CD4-positive, alpha-beta T cell treated with Interleukin-15 for 4 hours (primary cell): ENCODE data around the gene NBPF20.
A peak's percentile ranks its signal among the peaks of the same experiment; 100 is the strongest.
"Not testable (repeated sequence)": the region's sequence is repeated elsewhere in the genome, so short reads cannot be mapped to it uniquely, and the experiment has no call there.

ENCODE experiments used
- DNase-seq: peaks from one replicate; pipeline ENCODE4 v3.0.0-alpha.2; 2020; ENCODE audit warnings: low spot score

The NBPF20 gene, protein sequence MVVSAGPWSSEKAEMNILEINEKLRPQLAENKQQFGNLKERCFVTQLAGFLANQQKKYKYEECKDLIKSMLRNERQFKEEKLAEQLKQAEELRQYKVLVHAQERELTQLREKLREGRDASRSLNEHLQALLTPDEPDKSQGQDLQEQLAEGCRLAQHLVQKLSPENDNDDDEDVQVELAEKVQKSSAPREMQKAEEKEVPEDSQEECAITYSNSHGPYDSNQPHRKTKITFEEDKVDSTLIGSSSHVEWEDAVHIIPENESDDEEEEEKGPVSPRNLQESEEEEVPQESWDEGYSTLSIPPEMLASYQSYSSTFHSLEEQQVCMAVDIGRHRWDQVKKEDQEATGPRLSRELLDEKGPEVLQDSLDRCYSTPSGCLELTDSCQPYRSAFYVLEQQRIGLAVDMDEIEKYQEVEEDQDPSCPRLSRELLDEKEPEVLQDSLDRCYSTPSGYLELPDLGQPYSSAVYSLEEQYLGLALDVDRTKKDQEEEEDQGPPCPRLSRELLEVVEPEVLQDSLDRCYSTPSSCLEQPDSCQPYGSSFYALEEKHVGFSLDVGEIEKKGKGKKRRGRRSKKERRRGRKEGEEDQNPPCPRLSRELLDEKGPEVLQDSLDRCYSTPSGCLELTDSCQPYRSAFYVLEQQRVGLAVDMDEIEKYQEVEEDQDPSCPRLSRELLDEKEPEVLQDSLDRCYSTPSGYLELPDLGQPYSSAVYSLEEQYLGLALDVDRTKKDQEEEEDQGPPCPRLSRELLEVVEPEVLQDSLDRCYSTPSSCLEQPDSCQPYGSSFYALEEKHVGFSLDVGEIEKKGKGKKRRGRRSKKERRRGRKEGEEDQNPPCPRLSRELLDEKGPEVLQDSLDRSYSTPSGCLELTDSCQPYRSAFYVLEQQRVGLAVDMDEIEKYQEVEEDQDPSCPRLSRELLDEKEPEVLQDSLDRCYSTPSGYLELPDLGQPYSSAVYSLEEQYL (N-terminal part only)

GRCh38 chr1:145425436-145426029 is at the start of gene NBPF20:
TSS of gene NBPF20 (minus strand) at chr1:145425603. CDS start at chr1:145405272, 20,331 bp downstream.
- peak; percentile 78 for DNase-seq

- DNase-seq = not testable (repeated sequence)
These were observed 49.5 kb upstream of the NBPF20 start for GRCh38 chr1:145474837-145475368.

- not testable (repeated sequence) for DNase-seq
These were observed 47.3 kb upstream of the NBPF20 start for GRCh38 chr1:145472731-145473130.

DNA sequence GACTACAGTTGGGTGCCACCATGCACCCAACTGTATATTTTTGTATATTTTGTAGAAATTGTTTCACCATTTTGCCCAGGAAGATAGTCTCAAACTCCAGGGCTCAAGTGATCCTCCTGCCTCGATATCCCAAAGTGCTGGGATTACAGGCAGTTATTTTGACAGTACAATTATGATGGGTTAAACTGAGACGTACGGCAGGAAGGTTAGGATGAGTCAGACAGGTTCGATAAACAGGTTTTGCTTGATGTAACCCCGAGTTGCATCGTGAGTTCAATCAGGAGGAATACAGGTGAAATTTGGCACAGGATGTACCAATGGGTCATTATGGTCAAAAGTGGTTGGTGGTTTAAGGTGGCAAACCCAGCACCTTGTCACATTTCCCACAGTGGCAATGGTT is 46.0 kb upstream of the NBPF20 start:
- not testable (repeated sequence) for DNase-seq

DNA sequence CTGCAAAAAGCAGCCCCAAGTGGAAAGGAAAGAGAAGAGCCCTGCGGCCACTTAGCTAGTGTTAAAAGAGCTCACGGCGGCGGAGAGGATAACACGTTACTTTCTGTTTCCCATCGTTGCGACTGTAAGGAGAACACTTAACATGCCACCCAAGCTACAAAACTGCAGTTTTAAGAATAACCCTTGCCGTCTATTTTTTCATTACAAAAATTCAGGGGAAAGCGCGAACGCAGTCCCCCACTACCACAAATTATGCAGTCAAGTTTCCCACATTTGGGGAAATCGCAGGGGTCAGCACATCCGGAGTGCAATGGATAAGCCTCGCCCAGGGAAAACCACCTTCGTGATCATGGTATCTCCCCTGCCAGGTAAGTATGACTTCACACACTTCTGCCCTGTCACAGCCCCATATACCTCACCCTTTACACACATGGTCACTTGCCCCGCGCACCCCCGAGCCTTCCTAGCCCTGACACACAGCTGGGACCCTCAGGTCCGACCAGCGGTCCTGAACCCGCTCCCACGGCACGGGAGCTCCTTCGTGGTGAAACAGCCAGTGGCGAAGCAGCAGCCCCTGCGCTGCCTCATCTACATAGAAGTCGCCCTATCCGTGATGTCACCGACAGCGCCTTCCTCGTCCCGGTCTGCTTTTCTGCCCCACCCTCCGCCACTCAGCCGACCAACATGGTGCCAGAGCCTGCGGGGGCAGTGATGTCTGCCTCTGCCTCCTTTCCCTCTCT is 40.2 kb upstream of the NBPF20 start:
- peak; percentile 77 for DNase-seq

DNA sequence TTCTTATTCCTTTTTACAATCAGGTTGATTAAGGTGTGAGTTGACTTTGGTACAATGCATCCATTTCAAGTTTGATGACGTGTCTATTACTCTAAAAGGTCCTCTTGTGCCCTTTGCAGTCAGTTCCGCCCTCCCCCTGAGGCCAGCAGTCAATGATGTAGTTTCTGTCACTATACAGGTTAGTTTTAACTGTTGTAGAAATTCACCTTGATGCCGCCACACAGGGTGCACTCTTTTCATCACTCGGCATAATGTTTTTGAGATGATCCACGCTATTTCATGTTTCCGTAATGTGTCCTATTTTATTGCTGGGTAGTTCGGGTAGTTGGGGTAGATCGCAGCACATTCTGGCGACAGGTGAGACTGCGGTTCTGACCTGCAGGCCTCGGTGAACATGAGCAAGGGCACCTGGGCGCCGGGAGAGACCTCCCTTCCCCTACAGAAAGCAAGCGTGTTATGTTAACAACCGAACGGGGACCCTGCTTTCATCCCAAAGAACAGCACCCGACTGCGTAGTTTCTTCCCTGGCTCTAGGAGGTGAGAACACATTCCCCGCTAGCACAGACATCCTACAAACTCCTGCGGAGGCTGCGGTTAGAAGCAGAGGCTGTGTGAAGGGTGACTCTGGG is 39.4 kb upstream of the NBPF20 start:
- DNase-seq = not testable (repeated sequence)

DNA sequence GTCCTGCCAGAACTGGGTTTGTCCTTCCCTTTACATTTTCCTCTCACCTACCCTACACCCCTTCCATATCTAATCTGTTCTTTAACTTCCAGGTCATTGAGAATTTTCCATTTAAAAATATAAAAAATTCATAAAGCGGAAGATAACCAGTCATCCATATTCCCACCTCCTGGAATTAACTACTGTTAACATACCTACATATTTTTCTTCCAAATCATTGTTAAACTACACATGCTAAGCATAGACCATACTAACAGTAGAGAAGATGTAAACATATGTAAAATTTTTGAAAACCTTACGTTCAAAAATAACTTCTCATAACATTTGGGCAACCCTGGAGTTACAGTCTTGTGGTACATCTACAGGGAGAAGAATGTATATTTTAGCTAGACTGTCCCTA is 38.6 kb upstream of the NBPF20 start:
- DNase-seq = not testable (repeated sequence)

DNA sequence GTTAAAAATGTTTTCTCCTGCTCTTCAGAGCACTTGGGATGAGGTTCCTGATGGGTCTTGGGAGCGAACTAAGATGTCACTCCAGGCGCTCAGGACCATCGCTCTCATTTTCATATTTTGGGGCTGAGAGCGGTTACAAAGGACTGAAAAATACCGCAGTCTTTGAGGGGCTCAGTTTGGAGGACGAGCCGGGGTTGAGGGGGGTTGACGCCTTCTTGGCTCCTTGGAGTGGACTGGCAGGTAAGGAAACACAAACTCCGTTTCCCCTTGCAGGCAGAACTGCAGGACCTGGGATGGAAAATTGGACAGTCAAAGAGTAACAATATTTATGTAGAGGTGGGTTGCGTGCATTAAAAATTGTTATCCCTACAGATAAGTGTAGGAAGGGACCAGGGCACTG is 35.3 kb upstream of the NBPF20 start:
- not testable (repeated sequence) for DNase-seq

DNA sequence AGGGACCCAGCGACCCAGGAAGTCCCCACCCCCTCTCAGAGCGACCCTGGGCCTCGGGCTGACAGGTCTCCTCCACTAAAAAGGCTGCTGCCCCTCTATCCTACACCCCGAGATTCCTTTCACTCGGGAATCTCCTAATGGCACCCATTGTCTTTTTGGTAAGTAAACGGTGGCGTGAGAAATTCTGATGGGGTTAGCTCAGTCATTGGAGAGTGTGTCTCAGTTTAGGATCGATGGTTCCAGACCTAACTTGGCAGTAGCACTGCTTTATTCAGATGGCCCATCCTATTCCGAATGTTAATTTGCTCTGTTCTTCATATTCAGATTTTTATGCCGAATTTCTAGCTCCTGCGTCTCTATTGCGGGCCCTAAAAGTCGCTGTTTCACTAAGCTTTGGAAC is 34.6 kb upstream of the NBPF20 start:
- DNase-seq = not testable (repeated sequence)

- DNase-seq = not testable (repeated sequence)
These were observed 34.2 kb upstream of the NBPF20 start for GRCh38 chr1:145459591-145459990.

- DNase-seq = not testable (repeated sequence)
These were observed 33.7 kb upstream of the NBPF20 start for GRCh38 chr1:145459063-145459462.

DNA sequence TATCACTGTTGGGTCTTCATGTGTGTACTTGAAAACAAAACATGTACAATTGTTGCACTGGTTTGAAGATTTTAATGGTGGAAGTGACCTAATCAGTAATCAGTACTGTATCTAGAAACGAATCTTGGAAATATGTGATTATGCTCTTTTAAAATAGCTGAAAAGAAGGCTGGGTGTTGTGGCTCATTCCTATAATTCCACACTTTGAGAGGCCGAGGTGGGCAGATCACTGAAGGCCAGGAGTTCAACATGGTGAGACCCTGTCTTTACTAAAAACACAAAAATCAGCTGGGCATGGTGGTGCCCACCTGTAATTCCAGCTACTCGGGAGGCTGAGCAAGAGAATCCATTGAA is 29.4 kb upstream of the NBPF20 start:
- not testable (repeated sequence) for DNase-seq

DNA sequence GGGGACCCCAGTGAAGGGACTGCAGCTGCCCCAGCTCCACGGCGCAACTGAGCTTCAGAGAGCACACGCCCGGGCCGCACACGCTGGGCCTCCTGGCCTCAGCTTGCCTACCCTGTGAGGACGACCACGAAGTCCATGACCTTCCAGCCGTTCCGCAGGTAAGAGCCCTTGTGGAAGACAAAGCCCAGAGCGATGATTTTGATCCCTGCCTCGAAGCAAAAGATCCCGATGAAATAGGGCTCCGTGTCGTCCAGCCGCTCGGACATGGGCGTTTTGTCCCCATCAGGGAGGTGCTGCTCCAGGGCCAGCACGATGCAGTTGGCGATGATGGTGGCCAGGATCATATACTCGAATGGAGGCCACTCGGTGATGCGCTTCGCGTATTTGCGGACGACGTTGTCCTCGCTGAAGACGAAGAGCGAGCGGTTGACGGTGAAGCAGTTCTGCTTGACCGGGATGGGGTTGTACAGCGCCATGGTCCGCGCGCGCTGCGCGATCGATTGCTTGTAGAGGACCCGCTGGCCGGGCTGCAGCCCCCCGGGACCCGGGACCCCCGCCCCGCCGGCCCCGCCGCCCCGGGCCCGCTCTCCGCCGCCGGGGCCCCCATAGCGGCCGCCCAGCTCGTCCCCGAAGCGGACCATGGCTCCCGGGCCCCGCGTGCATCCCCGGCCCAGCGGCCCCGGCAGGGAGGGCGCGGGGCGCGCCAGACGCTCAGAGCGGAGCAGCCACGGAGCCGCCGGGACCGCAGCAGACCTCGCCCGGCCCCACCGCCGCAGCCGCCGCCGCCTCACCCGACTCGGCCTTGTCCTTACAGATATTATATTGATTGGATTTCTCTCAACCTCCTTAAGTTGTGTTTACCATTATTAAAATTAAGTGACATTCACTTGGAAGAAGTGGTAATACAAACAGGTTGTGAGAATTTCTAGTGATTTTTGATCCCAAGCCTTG is 28.7 kb upstream of the NBPF20 start:
- not testable (repeated sequence) for DNase-seq

DNA sequence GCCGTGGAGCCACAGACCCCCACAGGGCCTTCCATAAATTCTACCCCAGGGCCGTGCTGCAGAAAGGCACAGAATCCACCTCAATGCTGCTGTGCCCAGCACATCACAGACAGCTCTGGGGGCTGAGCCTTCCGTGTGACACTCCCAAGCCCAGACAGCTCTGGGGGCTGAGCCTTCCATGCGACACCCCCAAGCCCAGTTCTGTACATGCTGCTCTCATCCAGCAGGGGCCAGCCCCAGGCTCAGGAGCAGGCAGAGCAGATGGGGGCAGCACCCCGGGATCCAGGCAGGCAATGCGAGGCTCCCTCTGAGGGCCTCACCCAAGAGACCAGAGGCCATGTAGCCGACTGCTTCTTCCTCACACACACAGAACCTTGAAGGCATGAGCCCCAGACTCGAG is 27.1 kb upstream of the NBPF20 start:
- DNase-seq = not testable (repeated sequence)

GRCh38 chr1:145451914-145452313 is 26.5 kb upstream of the NBPF20 start:
- DNase-seq = not testable (repeated sequence)

- not testable (repeated sequence) for DNase-seq
These were observed 19.8 kb upstream of the NBPF20 start for GRCh38 chr1:145445219-145445618.

DNA sequence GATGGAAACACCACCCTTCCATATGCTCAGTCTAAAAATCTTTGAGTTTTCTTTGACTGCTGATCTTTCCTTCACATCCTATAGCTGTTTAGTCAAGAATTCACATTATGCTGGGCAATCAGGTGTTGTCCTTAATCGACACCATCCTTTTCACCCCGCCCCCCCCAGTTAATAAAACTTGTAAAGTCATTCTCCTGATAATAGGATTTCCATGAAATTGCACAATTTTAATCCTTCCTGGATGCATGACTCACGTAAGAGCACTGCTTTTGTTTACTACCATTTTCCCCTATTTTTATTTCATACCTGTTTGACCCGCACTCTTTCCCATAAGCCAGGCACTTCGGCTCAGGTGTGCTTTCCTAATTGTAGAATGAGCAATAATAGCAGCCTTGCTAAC is 16.9 kb upstream of the NBPF20 start:
- DNase-seq = not testable (repeated sequence)

DNA sequence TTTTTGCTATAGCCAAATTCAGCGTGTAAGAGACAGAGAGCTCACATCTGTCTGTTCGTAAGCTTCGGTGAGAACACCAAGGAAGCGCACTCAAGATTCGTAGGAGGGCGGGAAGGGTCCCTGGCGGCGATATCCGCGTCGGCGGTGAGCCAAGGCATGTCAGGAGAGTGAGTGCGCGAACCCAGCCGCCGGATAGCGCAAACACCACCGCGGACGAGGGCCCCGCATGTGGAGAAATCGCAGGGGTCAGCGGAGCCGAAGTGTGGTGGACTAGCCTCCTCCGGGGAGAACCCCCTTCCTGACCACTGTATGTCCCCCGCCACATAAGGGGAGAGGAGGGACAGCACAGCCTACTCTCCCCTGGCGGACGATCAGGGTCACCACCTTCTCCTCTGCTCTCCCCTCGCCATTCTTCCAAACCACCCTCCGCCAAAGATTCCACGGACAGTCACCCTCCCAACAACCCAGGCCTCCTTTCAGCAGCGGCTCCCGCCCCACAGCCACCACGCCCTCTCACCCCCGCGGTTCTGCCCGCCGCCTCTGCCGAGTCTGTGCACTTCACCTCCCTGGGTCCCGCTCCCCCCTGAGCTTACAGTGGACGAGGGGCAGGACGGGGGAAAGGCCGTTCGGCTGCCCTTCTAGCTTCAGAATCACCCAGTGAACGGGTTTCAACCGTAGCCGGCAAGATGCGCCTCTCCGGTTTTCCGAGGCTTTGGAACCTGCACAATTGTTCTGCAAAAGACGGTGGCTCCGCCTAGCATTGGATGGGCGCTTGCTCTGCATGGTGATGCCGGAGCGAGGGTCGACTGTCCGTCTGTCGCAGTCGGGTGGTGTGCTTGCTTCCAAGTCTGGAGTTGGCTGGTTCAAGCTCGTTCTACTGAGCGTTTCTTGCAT is 6.2 kb upstream of the NBPF20 start:
- DNase-seq = not testable (repeated sequence)

- not testable (repeated sequence) for DNase-seq
These were observed 5.4 kb upstream of the NBPF20 start for GRCh38 chr1:145430830-145431229.
